ENCODE data around the gene GBX1.

Gene GBX1

DNA sequence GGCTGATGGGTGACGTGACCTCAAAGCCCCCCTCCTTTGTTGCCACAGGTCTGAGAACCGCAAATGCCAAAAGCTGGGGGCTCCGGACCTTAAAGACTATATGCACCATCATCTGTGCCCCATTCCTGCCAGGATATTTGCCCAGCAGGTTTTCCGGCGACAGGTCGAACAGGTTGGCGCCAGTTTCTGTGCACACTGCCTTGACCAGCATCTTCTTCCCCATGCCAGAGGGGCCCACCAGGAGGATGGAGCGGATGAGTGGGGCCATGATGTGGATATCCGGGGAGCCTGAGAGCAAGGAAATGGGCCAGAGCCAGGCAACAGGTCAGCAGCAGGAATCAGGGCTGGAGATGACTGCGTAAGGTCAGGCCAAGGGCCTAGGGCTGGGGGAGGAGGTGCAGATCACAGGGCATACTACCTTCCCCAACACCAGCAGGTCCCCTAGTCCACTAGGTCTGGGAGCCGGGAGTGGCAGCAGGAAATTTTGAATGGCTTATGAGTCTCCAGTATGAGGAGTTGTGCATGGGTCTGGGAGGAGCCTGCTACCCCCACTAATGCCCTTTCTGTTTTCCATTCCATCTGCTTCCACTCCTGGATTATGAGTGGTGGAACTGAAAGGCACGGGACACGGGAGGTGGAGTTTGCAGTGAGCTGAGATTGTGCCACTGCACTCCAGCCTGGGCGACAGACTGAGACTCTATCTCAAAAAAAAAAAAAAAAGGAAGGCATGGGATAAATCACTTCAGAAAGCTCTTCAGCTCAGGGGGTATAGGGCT, 25.9 kb upstream of the GBX1 start:
- no peak for DNase-seq

GRCh38 chr7:151192002-151192539, 24.6 kb upstream of the GBX1 start:
- DNase-seq, result no peak

DNA sequence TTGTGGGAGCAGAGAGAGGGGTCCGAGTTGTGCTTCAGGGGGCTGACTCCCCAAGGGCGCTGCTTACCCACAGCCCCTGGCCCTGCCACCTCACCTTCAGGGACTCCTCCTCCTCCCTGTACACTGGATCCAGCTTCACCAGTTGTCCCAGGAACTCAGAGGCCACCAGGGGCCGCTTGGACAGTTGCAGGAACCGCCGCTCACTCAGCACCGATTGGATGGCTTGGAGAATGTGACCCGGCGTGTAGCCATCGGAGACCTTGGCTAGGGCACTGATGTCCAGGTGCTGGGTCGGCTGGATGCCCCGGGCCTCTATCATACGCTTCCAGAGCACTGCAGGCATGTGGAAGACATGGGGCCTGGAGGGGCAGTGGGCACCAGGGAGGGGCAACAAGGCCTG, 24.1 kb upstream of the GBX1 start:
- no peak for DNase-seq

DNA sequence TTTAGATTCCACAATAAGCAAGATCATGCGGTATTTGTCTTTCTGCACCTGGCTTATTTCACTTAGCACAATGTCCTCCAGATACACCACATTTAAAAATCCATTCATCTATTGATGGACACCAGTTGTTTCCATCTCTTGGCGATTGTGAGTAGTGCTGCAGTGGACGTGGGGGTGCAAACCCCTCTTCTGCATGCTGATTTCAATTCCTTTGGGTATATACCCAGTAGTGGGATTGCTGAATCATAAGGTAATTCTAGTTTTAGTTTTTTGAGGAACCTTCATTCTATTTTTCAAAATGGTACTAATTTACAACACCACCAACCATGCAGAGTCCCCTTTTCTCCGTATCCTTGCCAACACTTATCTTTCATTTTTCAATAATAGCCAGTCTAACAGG, 21.5 kb upstream of the GBX1 start:
- DNase-seq, result no peak

DNA sequence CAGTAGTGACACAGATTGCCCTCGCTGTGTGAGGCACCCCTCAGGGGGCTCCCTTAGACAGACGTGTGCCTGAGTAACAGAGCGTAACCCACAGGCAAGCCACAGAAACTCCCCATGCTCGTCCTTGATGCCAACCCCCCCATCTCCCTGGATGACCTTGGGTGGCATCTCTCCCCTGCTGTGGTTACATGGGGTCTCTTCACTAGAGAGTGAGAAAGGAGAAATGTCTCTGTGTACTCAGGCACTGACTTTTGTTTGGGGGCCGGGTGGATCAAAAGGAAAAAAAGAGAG, 20.7 kb upstream of the GBX1 start:
- no peak for DNase-seq

DNA sequence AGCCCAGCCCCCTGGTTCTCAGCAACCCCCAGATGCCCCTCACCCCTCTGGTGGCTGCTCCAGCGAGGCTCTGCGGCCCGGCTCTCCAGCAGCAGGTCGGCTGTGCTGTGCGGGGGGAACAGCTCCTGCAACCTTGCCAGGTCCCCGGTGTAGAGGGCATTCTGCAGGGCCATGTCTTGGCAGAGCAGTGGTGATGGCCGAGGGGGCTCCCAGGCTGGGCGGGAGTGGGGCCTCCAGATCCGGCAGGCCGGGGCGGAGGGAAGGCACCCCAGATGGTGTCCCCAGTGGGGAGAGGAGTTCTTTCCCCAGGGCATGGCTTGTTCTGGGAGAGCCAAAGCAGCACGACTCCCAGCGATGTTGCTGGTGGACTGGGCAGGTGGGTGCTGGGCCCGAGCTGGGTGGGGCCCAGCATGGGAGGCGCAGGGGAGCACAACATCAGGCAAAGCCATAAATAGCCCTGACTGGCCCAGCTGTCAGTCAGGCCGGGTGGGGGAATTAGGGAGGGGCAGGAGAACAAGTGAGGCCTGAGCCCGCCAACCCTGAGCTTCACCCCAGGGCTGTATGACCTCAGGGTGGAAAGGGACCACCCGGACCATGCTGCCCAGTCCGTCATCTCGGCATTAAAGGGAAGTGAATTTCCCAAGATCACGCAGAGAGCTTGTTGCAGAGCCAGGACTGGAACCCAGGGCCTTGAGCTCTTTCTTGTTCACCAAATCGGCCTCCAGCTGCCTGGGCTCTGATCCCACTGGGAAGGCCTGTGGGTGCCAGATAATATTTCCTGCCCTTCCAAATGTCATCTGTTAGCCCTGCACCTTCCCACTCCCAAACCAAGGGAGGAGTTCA, 20.1 kb upstream of the GBX1 start:
- DNase-seq, result no peak

DNA sequence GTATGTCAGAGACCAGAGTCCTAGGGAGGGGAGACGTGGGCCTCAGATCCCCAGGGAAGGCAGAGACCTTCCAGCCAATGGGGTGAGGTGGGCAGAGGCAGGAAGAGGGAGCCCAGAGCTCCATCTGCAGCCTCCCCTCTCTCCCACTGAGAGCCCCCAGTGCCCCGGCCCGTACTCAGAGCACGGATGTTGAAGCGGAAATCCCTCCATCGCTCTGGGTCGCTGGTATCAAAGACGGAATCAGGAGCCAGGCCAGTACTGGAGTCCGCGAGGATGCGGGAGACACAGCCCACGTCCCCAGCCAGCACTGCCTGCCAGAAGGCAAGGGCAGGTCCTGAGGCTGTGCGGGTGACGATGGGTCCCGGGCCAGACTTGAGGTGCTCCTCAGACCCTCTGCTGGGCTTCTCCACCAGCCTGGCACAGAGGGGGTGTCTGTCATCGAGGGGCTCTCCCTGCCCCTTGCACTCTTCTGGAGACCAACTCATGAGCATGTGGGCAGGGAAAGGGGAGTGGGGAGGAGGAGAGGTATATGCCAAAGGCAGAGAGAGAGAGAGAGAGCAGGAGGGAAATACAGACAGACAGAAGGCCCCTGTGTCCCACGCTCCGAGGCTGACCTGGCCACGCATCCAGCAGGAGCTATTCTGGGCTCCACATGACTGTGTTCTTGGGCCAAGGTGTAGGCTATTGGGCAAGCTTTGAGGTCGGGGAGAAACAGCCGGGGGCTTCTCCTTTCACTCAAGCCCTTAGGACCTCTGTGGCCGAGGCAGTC, 19.3 kb upstream of the GBX1 start, which contains the start of gene ASB10:
Gene ASB10, minus strand, starts transcription at position 611 of the 769 bp plus-strand sequence. Its CDS starts 120 bp downstream, at position 491.
- no peak for DNase-seq

GRCh38 chr7:151185762-151186639, 18.5 kb upstream of the GBX1 start:
- DNase-seq, result no peak

DNA sequence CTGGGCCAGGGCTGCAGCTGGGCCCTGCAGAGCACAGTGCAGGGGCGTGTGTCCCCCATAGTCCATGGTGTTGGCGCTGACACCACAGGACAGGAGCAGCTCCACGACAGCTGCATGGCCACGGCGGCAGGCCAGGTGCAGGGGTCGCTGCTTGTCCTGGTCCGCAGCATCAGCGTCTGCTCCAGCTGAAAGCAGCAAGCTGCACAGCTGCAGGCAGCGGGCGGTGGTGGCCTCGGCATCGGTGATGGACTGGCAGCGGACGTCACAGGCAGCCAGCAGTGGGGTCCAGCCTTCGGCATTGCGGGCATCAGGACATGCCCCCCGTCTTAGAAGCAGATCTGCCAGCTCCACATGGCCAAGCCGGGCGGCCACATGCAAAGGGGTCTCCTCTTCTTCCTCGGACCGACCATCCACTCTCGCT, 13.5 kb upstream of the GBX1 start:
- DNase-seq, result no peak

GRCh38 chr7:151179946-151180345, 12.5 kb upstream of the GBX1 start:
- DNase-seq, result no peak

DNA sequence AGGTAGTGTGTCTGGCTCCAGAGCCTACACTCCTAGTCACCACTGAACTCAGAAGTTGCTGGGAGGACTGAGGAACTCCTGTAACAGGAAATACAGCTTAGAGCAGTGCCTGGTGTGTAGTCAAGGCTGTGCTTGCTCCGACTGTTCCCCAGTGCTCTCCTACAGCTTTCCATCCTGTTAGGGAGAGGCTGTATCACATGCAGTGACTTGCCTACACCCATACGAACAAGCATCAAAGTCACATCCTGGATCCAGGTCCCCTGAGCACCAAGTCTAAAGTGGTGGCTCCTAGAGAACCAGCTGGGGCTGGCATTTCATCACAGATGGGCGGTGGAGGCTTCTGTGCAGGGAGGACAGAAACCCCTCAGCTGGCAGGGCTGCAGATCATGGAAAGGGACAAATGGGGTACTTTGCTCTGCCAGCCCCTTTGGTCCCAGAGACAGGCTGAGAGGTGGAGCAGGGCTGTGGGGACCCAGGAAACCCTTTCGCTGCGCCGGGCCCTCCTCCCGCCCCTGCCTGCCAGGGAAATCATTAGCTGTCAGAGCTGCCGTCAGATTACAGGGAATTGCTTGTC, 11.9 kb upstream of the GBX1 start:
- no peak for DNase-seq

- no peak for DNase-seq
Measured at GRCh38 chr7:151178831-151179230, 11.3 kb upstream of the GBX1 start.

DNA sequence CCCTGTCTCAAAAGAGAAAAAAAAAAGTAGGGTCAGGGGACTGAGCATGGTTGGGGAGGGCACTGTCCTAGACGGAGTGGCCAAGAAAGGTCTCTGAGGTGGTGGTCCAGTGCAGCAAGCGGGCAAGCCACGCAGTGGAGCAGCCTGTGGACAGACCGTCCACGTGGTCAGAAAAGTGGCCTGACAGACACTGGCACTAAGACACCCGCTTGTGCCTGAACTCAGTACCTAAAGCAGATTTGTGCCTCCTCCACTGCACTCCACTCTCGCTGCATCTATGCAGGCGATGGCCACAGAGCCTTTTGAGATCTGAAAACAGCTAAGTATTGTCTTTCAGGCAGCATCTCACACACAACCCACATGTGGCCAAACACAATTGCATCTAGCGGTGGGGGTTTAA, 10.7 kb upstream of the GBX1 start:
- DNase-seq, result no peak

DNA sequence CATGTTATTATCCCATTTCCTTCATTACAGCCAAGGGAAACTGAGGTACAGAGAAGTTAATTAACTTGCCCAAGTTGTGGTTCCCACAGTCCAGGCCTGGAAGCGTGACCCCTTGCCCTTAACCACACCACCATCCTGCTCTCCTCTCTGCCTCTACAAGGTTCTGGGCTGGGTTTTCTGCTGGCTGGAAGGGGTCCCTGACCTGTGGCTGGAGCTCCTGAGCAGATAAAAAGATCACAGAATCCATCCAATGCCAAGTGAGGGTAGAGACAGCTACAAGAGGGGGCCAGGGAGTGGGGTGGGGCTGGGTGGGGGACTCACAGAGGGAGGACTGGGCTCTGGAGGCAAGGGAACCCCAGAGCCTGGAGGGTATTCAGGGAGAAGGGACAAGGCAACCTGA, 9.8 kb upstream of the GBX1 start:
- no peak for DNase-seq

DNA sequence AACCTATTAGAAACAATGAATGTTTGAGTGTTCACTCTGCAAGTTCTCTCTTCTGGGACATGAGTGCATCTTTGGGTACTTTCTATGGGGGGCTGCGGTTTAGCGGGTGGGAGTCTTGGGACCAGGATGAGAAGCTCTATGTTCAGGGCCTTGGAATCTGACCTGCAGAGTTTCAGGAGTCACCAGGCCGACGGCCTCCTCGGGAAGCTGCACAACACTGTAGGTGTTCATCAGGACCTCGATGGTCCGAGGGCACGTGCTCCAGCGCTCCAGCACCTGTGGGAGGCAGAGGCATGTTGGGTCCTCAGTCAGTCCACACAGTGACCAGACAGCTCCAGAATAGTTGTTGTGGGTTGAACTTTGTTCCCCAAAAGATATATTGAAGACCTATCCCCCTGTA, 8.9 kb upstream of the GBX1 start:
- no peak for DNase-seq

DNA sequence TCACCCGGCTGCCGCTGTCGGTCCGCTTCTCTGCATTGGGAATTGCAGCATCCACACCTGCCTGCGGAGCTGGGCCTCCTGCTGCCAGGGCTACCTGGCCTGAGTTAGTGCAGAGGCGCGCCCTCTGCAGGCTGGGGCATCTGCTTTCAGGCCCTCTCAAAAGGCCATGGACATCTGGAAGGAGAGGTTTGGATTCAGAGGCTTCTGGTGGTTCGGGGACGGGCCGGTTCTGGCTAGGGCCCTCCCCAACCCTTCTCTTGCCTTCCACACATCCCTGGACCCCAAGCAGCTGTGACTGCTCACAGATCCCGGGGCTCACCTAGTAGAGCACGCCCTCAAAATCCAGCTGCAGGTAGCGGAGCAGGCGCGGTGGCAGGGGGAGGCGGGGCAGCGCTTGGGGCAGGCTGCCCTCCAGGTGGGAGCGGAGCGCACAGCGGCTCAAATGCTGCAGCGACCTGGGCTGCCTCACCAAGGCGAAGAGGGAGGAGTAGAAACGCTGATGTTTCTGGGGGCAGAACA, 8.4 kb upstream of the GBX1 start:
- DNase-seq, result no peak

- DNase-seq, result no peak
Measured at GRCh38 chr7:151175047-151175792, 7.7 kb upstream of the GBX1 start.

- no peak for DNase-seq
Measured at GRCh38 chr7:151174246-151175046, 7.0 kb upstream of the GBX1 start.

DNA sequence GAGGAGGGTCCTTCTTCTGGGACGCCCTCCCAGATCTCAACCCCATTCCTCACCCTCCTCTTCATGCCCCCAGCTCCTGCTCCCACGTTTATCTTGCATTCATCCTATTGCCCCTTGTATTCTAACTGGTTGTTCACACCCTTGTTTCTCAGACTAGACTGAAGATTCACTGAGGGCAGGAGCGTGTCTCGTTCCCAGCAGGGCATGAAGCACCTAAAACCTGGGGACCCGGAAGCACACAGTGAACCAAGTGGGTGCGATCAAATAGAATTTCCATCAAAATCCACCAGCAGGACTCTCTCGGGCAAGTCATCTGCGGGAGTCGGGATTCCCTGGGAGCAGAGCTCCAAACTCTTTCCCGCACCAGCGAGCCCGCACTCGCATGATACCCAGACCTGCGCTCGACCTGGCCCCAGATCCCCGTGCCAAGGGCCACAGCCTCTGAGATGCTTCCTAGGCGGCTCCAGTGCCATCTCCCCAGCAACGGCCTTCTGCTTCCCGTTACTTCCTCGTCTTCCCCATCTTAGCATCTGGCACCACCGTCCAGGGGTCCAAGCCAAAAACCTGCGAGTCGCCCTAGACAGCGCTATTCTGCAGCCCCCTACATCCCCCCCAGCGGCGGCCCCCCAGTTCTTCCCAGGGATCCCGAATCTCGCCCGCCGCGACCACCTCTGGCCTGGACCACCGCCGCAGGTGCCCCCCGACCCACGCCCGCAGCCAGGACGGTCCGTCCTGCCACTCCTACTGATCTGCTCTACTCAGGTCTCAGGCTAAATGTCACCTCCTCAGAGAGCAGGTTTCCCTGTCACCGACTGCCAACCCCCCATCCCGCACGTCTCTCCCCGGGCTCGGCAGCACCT, 6.1 kb upstream of the GBX1 start:
- no peak for DNase-seq
